GM21717 (cell line): ENCODE measurements around the gene BRK1.
"Not testable (repeated sequence)": the region's sequence is repeated elsewhere in the genome, so short reads cannot be mapped to it uniquely, and the experiment has no call there.

Source experiments
- ATAC-seq: cut with Tn5 transposase; IDR thresholded peaks from one replicate; pipeline ENCODE4 v1.9.1; 2021; ENCODE audit warnings: mild to moderate bottlenecking, moderate library complexity; ENCODE audit not compliant: unreplicated experiment

Gene BRK1

DNA sequence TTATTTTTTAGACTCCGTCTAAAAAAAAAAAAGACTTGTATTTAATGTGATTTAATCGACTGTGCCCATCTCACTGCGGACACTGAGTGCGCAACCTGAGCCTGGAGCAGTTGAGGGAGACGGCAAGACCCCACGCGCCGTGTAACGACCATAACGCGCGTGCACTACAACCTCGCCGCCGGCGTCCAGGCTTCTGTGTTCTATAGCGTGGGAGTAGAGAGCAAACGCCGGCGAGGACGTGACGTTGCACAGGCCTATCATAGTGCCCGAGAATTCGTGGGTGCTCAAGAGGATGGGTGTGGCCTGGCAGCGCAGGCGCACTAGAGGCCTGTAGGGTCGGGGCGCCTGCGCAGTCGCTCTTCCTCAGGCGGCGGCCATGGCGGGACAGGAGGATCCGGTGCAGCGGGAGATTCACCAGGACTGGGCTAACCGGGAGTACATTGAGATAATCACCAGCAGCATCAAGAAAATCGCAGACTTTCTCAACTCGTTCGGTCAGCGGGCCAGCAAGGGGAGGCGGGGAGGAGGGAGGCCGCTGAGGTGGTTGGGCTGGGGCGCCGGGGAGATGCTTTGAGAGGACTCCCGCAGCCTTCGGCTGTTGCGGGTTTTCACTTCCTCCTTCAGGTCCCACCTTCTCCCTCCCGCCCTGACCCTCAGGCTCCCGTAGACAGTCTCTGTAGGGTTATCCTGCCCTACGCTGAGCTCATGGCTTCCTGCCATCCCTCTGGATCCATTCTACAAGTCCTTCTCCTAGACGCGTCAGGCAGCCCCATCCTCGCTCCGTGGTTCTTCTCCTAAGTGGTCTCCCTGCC is at the start of gene BRK1:
Gene BRK1 (plus strand): TSS at position 350 of the 812 bp plus-strand sequence. CDS start 27 bp downstream, at position 377.
- ATAC-seq = peak; percentile 93

DNA sequence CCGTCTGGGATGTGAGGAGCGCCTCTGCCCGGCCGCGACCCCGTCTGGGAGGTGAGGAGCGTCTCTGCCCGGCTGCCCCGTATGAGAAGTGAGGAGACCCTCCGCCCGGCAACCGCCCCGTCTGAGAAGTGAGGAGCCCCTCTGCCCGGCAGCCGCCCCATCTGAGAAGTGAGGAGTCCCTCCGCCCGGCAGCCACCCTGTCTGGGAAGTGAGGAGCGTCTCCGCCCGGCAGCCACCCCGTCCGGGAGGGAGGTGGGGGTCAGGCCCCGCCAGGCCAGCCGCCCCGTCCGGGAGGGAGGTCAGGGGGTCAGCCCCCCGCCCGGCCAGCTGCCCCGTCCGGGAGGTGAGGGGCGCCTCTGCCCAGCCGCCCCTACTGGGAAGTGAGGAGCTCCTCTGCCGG is 45.4 kb upstream of the BRK1 start:
- not testable (repeated sequence) for ATAC-seq

DNA sequence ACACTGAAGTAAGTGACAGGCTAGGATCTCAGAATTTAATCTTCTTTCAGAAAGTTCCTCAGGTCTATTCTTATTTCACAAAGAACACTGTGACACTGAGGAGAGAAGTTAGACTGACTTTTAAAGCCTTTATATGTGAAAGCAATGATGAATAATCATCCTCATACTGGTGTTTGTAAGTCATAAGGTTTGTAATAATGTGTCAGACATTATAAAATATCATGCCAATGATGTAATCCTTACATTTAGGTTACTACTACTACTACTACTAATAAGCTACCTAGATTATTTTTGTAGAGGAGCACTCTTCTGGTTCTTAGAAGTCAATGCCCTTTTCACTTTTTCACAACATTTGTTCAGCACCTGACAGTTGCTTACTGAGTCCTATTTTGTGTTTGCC is 40.8 kb upstream of the BRK1 start:
- ATAC-seq = no peak

DNA sequence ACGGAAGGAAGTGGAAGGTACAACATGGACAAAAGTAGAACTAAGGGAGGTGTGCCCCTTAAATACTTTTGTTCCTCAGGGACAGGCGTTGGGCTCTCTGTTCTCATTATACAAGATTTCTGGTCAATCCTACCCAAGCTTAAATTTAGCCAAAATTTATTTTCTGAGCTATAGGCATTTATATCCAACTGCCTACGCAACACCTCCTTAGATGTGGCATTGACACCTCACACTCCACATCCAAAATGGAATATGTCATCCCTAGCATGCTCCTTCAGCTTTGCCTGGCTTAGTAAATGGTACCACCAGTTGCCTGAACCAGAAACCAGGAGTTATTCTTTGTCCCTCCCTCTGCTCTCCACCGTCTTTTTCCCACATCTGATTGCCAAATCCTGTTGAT is 33.6 kb upstream of the BRK1 start:
- ATAC-seq = no peak

DNA sequence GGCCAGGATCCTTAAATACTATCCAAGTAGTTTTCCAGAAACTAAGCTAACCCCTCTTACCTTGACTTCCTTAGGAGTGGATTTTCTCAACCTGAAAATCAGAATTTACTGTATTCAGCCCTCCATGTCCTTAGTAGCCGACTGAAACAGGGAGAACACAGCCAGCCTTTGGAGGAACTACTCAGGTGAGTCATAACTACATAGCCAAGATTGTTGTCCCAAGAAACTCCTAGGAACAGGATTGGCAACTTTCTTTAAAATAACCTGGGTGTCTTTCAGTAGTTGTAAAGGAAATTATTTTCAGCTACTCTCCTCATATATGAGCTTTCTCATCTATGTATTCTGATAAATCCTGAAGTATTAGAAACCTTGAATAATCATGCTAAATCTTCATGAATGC is 29.7 kb upstream of the BRK1 start:
- ATAC-seq = no peak

DNA sequence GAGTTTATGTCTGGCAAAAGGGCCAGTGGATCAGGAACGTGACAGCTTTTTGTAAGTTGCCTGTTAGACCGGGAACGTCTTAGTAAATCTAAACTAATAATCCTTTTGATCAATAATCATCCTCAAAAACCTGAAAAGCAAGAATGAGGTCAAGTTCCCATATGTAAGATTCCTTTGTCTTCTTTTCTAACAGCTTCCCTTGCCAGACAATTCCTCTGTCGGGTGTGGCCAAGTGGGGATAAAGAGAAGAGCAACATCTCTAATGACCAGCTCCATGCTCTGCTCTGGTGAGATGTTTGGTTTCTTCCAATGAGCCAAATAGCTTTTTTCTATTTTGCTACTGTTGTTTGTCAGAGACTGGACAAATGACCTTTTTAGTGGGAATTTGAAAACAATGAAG is 27.2 kb upstream of the BRK1 start:
- ATAC-seq = no peak

DNA sequence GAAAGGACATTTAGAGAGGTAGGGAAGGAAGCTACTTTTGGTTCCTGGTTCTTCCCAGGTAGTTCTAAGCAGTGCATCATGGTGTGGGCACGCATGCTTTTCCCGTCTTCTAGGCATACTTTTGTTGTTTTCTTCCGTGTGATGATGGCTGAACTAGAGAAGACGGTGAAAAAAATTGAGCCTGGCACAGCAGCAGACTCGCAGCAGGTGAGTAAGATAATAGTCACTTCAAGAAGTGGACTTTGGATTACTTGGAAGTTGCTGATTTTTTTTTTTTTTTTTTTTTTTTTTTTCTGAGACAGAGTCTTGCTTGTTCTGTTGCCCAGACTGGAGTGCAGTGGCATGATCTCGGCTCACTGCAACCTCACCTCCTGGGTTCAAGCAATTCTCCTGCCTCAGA is 25.3 kb upstream of the BRK1 start:
- no peak for ATAC-seq

DNA sequence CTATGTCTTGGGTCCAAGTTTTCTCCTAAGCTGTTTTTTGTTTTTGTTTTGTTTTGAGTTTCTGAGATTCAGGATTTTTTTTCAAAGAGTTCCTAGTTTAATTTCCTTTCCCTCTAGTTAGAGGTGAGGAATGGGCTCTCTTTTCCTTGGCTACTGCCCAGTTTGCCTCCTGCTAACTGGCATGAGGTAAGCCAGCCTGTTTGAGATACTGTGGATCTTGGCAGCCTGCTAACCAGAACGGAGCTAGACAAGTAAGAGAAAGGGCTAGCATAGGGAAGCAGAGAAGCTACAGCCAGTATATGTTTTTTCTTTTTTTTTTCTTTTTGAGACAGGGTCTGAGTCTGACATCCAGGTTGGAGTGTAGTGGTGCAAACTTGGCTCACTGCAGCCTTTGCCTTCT is 24.7 kb upstream of the BRK1 start:
- ATAC-seq = not testable (repeated sequence)

DNA sequence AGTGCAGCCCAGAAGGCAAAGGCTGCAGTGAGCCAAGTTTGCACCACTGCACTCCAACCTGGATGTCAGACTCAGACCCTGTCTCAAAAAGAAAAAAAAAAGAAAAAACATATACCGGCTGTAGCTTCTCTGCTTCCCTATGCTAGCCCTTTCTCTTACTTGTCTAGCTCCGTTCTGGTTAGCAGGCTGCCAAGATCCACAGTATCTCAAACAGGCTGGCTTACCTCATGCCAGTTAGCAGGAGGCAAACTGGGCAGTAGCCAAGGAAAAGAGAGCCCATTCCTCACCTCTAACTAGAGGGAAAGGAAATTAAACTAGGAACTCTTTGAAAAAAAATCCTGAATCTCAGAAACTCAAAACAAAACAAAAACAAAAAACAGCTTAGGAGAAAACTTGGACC is 24.1 kb upstream of the BRK1 start:
- not testable (repeated sequence) for ATAC-seq

DNA sequence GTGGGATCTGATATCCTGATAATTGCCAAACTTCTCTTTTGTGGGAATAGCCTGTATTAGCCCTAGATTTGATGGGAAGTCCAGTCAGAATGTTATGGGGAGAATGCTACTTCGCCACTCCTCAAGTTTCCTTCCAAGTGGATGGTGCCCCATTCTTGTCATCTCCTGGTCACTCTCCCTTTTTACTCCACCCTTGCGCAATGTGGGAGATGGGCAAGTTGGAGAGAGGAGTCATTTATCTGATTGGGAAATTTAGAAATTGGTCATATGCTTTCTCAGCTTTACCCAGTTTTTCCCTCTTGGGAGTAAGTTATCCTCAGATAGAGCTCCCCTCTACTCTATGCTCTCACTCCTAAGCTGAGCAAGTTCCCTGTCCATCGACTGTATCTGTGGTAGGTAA is 21.8 kb upstream of the BRK1 start:
- no peak for ATAC-seq

DNA sequence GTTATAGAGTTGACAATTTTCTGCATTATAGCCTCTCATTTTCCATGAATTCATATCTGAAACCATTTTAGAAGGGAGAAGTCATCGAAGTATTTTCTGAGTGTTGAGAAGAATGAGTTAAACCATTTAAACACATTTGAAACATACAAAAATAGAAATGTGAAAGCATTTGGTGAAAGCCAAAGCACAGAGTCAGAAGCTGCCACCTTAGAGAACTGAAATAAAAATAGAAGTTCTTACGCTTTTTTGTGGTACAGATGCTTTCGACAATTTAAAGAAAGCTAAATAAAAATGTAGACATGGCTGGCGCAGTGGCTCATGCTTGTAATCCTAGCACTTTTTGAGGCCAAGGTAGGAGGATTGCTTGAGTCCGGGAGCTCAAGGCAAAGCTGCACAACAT is 16.4 kb upstream of the BRK1 start:
- ATAC-seq = no peak

DNA sequence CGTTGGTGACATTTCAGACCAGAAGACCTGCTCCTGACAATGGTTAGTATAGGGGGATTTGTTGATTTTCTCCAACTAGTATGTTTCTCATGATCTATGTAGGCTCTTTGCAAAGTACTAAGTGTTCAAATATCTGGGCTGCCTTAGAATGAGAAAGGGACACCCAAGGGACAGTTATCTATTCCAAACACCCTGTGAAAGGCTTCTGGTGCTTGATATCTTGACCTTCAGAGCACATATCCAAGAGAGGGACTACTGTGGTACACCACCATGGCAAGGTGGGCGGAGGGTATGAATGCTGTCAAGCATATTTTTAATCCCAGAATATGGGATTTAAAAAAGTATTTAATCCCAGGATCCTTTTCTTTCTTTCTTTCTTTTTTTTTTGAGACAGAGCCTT is 8.6 kb upstream of the BRK1 start:
- ATAC-seq = no peak

DNA sequence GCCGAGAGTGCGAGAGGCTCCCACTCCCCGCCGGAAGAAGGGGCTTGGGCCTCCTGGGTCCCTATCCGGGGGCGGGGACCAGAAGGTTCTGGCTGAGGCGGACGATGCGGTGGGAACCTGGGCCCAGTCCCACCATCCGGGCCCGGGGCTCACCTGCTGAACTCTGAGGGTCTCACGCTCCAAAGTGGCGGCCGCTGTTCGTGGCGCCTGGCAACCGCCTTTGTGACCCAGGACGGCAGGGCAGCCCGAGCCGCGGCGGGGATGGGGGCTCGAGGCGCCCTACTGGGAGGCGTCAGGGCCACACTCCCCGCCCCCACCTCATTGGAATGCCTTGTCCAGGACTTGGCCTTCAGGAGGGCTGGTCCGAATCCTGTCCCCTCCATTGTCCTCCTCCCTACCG is 7.4 kb upstream of the BRK1 start, which contains the start of gene FANCD2OS:
Gene FANCD2OS (minus strand): TSS at position 165 of the 400 bp plus-strand sequence. CDS start 3,481 bp downstream, outside the sequence.
- no peak for ATAC-seq

DNA sequence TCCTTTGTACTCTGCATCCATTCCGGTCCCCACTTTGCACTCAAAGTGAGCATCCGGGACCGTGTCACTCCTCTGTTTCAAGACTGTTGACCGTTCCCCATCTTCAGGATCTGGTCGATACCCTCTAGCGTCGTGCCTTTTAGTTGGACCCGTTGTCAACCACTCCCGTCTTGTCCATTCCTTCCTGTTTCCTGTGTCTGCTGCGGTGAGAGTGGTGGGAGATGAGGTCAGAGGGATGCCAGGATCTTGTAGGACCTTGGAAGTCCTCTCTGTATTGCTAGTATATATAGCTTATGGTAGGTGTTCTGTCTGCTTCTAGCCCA is 624 bp downstream of the BRK1 start:
- no peak for ATAC-seq

DNA sequence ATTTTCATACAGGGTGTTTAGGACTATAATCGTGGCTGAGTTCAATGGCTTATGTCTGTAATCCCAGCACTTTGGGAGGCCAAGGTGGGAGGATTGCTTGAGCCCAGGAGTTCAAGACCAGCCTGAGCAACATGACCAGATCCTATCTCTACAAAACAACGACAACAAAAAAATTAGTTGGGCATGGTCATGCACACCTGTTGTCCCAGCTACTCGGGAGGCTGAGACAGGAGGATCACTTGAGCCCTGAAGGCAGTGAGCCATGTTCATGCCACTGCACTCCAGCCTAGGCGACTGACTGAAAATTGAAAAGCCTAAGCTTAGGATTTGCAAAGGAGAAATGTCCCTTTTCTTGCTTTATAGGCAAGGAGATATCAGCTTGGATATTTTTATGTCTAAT is 1.5 kb downstream of the BRK1 start:
- ATAC-seq = no peak

DNA sequence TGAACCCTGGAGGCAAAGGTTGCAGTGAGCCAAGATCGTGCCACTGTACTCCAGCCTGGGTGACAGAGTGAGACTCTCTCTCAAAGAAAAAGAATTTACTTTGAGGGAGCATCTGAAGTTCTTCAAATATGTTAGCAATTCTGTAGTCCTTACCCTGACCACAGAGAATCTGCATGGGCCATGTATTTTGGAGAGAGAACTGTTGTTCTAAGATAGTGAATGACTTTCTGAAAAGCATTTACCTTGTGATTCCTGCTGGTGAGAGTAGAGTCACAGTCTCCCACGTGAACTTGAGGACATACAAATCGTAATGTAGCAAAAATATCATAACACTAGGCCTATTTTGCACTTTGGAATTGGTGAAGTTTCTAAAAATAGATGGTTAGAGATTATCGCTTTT is 3.9 kb downstream of the BRK1 start:
- no peak for ATAC-seq

DNA sequence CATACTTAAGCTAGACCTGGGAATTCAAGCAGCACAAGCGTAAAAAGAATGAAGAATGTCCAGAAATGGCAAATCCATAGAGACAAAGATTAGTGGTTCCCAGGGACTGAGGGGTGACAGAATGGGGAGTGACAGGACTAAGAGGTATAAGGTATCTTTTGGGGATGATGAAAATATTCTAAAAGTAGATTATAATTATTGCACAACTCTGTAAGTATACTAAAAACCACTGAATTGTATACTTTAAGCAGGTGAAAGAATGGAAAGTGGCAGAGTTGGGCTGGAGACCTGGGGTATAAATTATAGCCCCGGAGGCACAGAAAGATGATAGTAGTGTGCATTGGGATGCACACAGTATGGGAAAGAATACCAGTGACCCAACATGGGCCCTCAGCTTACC is 5.6 kb downstream of the BRK1 start:
- no peak for ATAC-seq

DNA sequence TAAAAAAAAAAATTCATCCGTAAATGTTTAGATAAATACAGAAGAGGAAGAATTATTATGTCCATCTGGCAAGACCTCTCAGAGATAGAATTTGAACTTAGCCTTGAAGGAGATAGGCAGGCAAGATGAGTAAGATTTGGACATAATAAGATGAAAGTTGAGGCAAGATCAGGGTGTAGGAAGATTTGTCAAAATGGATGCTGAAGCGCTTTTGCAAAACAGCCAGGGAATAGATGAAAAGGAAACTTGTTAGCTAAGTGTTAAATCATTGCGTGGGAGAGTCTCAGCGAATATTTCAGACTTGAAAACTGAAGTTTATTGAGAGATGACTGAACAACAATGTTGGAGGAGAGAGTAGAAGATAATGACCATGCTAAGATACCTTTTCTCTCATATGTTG is 7.2 kb downstream of the BRK1 start:
- no peak for ATAC-seq

DNA sequence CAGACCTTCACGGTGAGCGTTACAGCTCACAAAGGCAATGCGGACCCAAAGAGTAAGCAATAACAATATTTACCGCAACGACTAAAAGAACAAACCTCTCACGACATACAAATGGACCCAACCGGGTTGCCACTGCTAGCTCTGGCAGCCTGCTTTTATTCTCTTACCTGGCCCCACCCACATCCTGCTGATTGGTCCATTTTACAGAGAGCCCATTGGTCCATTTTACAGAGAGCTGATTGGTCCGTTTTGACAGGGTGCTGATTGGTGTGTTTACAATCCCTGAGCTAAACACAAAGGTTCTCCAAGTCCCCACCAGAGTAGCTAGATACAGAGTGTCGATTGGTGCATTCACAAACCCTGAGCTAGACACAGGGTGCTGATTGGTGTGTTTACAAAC is 20.4 kb downstream of the BRK1 start:
- not testable (repeated sequence) for ATAC-seq

DNA sequence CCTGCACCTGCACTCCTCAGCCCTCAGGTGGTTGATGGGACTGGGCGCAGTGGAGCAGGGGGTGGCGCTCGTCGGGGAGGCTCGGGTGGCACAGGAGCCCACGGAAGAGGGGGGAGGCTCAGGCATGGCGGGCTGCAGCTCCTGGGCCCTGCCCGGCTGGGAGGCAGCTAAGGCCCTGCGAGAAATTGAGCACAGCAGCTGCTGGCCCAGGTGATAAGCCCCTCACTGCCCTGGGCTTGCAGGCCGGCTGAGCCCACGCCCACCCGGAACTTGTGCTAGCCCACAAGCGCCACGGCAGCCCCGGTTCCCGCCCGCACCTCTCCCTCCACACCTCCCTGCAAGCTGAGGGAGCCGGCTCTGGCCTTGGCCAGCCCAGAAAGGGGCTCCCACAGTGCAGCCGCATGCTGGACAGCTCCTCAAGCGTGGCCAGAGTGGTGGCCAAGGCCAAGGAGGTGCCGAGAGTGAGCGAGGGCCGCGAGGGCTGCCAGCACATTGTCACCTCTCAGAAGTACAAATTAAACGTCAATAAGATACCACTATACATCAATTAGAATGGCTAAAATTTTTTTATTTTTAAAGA is 21.0 kb downstream of the BRK1 start:
- no peak for ATAC-seq

DNA sequence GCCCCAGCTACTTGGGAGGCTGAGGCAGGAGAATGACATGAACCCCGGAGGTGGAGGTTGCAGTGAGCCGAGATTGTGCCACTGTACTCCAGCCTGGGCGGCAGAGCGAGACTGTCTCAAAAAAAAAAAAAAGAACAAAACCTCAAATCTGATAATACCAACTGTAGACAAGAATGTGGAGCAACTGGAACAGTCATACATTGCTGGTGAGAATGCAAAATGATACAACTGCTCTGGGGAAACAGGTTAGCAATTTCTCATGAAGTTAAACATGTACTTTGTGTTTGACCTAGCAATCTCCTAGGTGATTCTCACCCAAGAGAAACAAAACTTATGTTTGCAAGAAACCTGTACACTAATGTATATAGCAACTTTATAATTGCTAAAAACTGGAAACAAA is 21.7 kb downstream of the BRK1 start:
- no peak for ATAC-seq

DNA sequence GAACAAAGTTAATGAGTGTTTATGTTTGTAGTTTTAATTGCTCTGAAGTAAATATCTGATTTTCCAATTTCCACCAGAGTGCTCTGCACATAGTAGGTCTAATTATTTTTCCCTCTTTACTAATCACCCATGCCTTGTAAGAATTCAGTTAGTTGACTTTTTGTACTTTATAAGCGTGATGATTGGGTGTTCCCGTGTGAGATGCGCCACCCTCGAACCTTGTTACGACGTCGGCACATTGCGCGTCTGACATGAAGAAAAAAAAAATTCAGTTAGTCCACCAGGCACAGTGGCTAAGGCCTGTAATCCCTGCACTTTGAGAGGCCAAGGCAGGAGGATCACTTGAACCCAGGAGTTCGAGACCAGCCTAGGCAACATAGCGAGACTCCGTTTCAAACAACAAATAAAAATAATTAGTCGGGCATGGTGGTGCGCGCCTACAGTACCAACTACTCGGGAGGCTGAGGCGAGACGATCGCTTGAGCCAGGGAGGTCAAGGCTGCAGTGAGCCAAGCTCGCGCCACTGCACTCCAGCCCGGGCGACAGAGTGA is 25.6 kb downstream of the BRK1 start:
- ATAC-seq = no peak
